OCI-LY1 (cell line): Measurements from ENCODE around the gene SEC11A.
A peak's percentile ranks its signal among the peaks of the same experiment; 100 is the strongest.

Source experiments
- H2AFZ ChIP-seq: fragments of 200-600 bp; sonication (generic), shearing (Covaris generic); 2 replicates; pipeline ENCODE4 v1.6.0; 2014; ENCODE audit warnings: antibody characterized with exemption, mild to moderate bottlenecking, low read length
- H3F3A ChIP-seq: fragments of 200-600 bp; sonication (generic), shearing (Covaris generic); 2 replicates; pipeline ENCODE4 v1.6.0; 2014; ENCODE audit warnings: mild to moderate bottlenecking, antibody characterized with exemption, low read length, moderate library complexity; ENCODE audit not compliant: insufficient read depth
- H3K27ac ChIP-seq: fragments of 200-600 bp; sonication (generic); 2 replicates; pipeline ENCODE4 v1.5.1; 2014; ENCODE audit warnings: low read length, mixed run types, mild to moderate bottlenecking, low read depth; ENCODE audit not compliant: poor library complexity, severe bottlenecking
- H3K27me3 ChIP-seq: fragments of 200-600 bp; sonication (generic); 2 replicates; pipeline ENCODE4 v1.6.0; 2014; ENCODE audit warnings: antibody characterized with exemption, mild to moderate bottlenecking, low read length, moderate library complexity; ENCODE audit not compliant: insufficient read depth
- H3K36me3 ChIP-seq: fragments of 200-600 bp; sonication (generic); 2 replicates; pipeline ENCODE4 v1.6.1; 2014; ENCODE audit warnings: mild to moderate bottlenecking, antibody characterized with exemption, low read length, moderate library complexity, mixed read lengths; ENCODE audit not compliant: insufficient read depth
- H3K4me1 ChIP-seq: fragments of 200-600 bp; sonication (generic); 2 replicates; pipeline ENCODE4 v1.5.1; 2014; ENCODE audit warnings: mild to moderate bottlenecking, low read length, moderate library complexity; ENCODE audit not compliant: insufficient read depth, severe bottlenecking
- H3K4me2 ChIP-seq: fragments of 200-600 bp; sonication (generic), shearing (Covaris generic); 2 replicates; pipeline ENCODE4 v1.6.1; 2014; ENCODE audit warnings: low read length
- H3K4me3 ChIP-seq: fragments of 200-600 bp; sonication (generic); 2 replicates; pipeline ENCODE4 v1.5.1; 2014; ENCODE audit warnings: low read length, low read depth, mild to moderate bottlenecking, mixed read lengths; ENCODE audit not compliant: poor library complexity, severe bottlenecking
- H3K79me2 ChIP-seq: fragments of 200-600 bp; shearing (Covaris generic); 2 replicates; pipeline ENCODE4 v1.6.1; 2016; ENCODE audit warnings: mixed run types, low read length, mixed read lengths; ENCODE audit not compliant: insufficient read depth
- H3K9ac ChIP-seq: fragments of 200-600 bp; sonication (generic), shearing (Covaris generic); 2 replicates; pipeline ENCODE4 v1.6.1; 2014; ENCODE audit warnings: mild to moderate bottlenecking, low read length, mixed read lengths
- H3K9me2 ChIP-seq: fragments of 200-600 bp; sonication (generic), shearing (Covaris generic); 2 replicates; pipeline ENCODE4 v1.6.1; 2014; ENCODE audit warnings: low read depth, mild to moderate bottlenecking, low read length, mixed read lengths
- H3K9me3 ChIP-seq: fragments of 200-600 bp; shearing (Covaris generic); 2 replicates; pipeline ENCODE4 v1.6.1; 2014; ENCODE audit warnings: low read length, mixed read lengths
- H4K20me1 ChIP-seq: fragments of 200-600 bp; sonication (generic), shearing (Covaris generic); 2 replicates; pipeline ENCODE4 v1.6.0; 2016; ENCODE audit warnings: mild to moderate bottlenecking, low read length; ENCODE audit not compliant: insufficient read depth
- EZH2 ChIP-seq: fragments of 200-600 bp; sonication (generic), shearing (Covaris generic); IDR thresholded peaks from 2 replicates; pipeline ENCODE4 v1.8.0; 2017; ENCODE audit warnings: borderline replicate concordance, mixed run types, mild to moderate bottlenecking, antibody characterized with exemption, low read length, moderate library complexity, mixed read lengths
- TF ChIP-seq, protein P1 (sequence below): fragments of 200-600 bp; sonication (generic), shearing (Covaris generic); IDR thresholded peaks from 2 replicates; pipeline ENCODE4 v1.5.1; 2017; ENCODE audit warnings: mild to moderate bottlenecking, antibody characterized with exemption, low read length, moderate library complexity, mixed read lengths

The SEC11A gene

DNA sequence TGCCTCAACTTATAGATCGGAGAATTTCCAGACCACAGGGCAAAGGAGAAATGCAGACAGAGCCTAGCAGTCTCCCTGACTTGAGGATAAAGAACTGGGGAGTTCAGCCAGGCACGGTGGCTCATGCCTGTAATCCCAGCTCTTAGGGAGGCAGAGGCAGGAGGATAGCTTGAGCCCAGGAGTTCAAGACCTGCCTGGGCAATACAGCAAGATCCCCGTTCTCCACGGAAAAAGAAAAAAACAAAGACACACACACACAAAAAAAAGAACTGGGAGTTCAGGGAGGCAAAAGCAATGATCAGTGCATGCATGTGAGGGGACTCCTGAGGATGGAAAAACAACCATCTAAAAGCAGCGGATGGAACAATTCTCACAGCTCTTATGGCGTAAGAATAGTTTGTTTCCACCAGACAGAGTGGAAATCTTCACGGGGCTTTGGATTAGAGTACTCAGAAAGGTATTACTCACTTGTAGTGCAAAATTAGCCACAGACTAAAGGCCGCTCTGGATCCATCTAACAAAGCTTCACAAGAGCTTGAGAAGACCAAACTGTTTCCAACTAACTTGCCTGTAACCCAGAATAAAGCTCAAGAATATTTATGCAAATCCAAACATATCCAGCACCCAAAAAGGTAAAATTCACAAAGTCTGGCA is 16.3 kb downstream of the SEC11A start:
- Histone ChIP-seq H3K9me2 (no peaks in the 10 kb centered on the region), H3K9ac (no peak overlapping the region), H3F3A (no peaks in the 10 kb centered on the region), H3K4me2 (peak overlapping the region; percentile 25; the same call in 1 of the 2 replicates), H3K36me3 (peaks cover 6% of the 10 kb centered on the region; the same call in 1 of the 2 replicates), H3K27ac (peak overlapping the region; percentile 73), H2AFZ (no peak overlapping the region), H3K4me1 (peaks cover 28% of the 10 kb centered on the region), H4K20me1 (no peaks in the 10 kb centered on the region), H3K9me3 (no peaks in the 10 kb centered on the region), H3K79me2 (peaks cover 83% of the 10 kb centered on the region), H3K27me3 (no peaks in the 10 kb centered on the region), H3K4me3 (no peak overlapping the region)
- TF ChIP-seq, protein P1, sequence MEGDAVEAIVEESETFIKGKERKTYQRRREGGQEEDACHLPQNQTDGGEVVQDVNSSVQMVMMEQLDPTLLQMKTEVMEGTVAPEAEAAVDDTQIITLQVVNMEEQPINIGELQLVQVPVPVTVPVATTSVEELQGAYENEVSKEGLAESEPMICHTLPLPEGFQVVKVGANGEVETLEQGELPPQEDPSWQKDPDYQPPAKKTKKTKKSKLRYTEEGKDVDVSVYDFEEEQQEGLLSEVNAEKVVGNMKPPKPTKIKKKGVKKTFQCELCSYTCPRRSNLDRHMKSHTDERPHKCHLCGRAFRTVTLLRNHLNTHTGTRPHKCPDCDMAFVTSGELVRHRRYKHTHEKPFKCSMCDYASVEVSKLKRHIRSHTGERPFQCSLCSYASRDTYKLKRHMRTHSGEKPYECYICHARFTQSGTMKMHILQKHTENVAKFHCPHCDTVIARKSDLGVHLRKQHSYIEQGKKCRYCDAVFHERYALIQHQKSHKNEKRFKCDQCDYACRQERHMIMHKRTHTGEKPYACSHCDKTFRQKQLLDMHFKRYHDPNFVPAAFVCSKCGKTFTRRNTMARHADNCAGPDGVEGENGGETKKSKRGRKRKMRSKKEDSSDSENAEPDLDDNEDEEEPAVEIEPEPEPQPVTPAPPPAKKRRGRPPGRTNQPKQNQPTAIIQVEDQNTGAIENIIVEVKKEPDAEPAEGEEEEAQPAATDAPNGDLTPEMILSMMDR, result no peak

- H3K4me2 ChIP-seq, result no peak overlapping the region
- H3K36me3 ChIP-seq, result no peaks in the 10 kb centered on the region
- no peak overlapping the region for H3K27ac ChIP-seq
- no peaks in the 10 kb centered on the region for H3F3A ChIP-seq
- no peak overlapping the region for H3K4me3 ChIP-seq
- H3K9me3 ChIP-seq, result no peaks in the 10 kb centered on the region
- no peaks in the 10 kb centered on the region for H3K27me3 ChIP-seq
- peaks cover 18% of the 10 kb centered on the region for H3K4me1 ChIP-seq
- H3K79me2 ChIP-seq, result peaks cover 87% of the 10 kb centered on the region
- no peak overlapping the region for H3K9ac ChIP-seq
- H4K20me1 ChIP-seq, result no peaks in the 10 kb centered on the region
- TF ChIP-seq, protein P1, result no peak
- TF ChIP-seq EZH2, result no peak
- H3K9me2 ChIP-seq, result no peaks in the 10 kb centered on the region
- no peak overlapping the region for H2AFZ ChIP-seq
These were observed 18.5 kb downstream of the SEC11A start for GRCh38 chr15:84697236-84697990.

DNA sequence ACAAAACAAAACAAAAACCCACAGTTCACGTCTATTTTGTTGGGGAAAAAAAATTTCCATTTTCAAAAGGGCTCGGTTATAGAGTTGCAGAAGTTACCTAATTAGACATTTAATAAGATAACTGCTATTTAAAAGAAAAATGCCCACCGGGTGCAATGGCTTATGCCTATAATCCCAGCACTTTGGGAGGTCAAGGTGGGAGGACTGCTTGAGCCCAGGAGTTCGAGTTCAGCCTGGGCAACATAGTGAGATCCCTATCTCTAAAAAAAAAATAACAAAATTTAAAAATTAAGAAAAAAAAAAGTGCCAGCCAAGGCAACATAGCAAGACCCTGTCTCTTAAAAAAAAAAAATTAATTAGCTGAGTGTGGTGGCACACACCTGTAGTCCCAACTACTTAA is 19.2 kb downstream of the SEC11A start:
- Histone ChIP-seq H3K27ac (no peak overlapping the region), H3K9me3 (no peaks in the 10 kb centered on the region), H3K4me1 (peaks cover 18% of the 10 kb centered on the region), H3K9me2 (no peaks in the 10 kb centered on the region), H4K20me1 (no peaks in the 10 kb centered on the region), H3K36me3 (no peaks in the 10 kb centered on the region), H3K79me2 (peaks cover 84% of the 10 kb centered on the region), H3K27me3 (no peaks in the 10 kb centered on the region), H3F3A (no peaks in the 10 kb centered on the region), H2AFZ (no peak overlapping the region), H3K9ac (no peak overlapping the region), H3K4me2 (no peak overlapping the region), H3K4me3 (no peak overlapping the region)
- TF ChIP-seq EZH2, result no peak
- TF ChIP-seq, protein P1, result no peak
